BE2C (cell line): ENCODE results near the gene ZNF608.

Experiments used
- DNase-seq: peaks from one replicate; pipeline ENCODE4 v3.0.0-alpha.2; 2020
- H3K27me3 ChIP-seq: fragments of 250-450 bp; sonication (Bioruptor Pico); 2 replicates; pipeline ENCODE4 v1.5.1; 2020; ENCODE audit warnings: mild to moderate bottlenecking
- H3K36me3 ChIP-seq: fragments of 250-450 bp; sonication (Bioruptor Pico); 2 replicates; pipeline ENCODE4 v1.5.1; 2020; ENCODE audit warnings: mild to moderate bottlenecking
- H3K4me1 ChIP-seq: fragments of 250-450 bp; sonication (Bioruptor Pico); 2 replicates; pipeline ENCODE4 v1.5.1; 2020
- H3K4me3 ChIP-seq: 2 replicates; pipeline ENCODE4 v1.5.1; 2011; ENCODE audit warnings: low read depth, low read length
- H3K9me3 ChIP-seq: fragments of 250-450 bp; sonication (Bioruptor Pico); 2 replicates; pipeline ENCODE4 v1.5.1; 2020
- CTCF ChIP-seq: IDR thresholded peaks from 2 replicates; pipeline ENCODE4 v1.5.1; 2012; ENCODE audit warnings: mild to moderate bottlenecking, low read depth, low read length

ZNF608 gene

GRCh38 chr5:124708086-124708485 is 38.4 kb downstream of the ZNF608 start:
- TF ChIP-seq CTCF = no peak
- DNase-seq = no peak
- Histone ChIP-seq H3K4me3 (no peak overlapping the region), H3K9me3 (no peaks in the 10 kb centered on the region), H3K4me1 (peaks cover 16% of the 10 kb centered on the region), H3K36me3 (no peaks in the 10 kb centered on the region), H3K27me3 (no peaks in the 10 kb centered on the region)

GRCh38 chr5:124707520-124707919 is 38.9 kb downstream of the ZNF608 start:
- peak overlapping the region; percentile 42 for H3K4me3 ChIP-seq
- no peak for TF ChIP-seq CTCF
- DNase-seq = no peak
- H3K36me3 ChIP-seq = no peaks in the 10 kb centered on the region
- H3K27me3 ChIP-seq = no peaks in the 10 kb centered on the region
- no peaks in the 10 kb centered on the region for H3K9me3 ChIP-seq
- H3K4me1 ChIP-seq = peaks cover 13% of the 10 kb centered on the region

- peak; percentile 48 for DNase-seq
- Histone ChIP-seq H3K27me3 (no peaks in the 10 kb centered on the region), H3K4me1 (peaks cover 13% of the 10 kb centered on the region), H3K4me3 (peak overlapping the region; percentile 42), H3K36me3 (no peaks in the 10 kb centered on the region), H3K9me3 (no peaks in the 10 kb centered on the region)
- no peak for TF ChIP-seq CTCF
Observed at GRCh38 chr5:124706729-124707361, 39.6 kb downstream of the ZNF608 start.

DNA sequence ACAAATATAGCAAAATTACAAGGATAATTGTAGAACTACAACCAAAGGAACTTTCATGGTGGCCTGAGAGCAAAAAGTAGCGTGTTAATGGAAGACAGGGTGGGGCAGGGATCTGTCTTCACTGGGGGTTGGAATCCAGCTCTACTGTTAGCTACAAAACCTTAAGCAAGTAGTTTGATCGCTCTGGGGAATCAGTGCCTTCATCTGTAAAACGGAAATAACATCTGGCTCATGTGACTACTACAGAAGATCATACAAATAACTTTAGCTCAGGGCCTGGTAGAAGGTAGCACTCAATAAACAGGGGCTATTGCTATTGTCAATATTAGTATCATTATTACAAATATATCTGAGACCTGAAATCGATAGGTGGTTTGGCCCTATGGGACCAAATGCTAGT is 40.4 kb downstream of the ZNF608 start:
- no peaks in the 10 kb centered on the region for H3K27me3 ChIP-seq
- DNase-seq = no peak
- no peaks in the 10 kb centered on the region for H3K36me3 ChIP-seq
- H3K9me3 ChIP-seq = no peaks in the 10 kb centered on the region
- no peak overlapping the region for H3K4me3 ChIP-seq
- H3K4me1 ChIP-seq = peaks cover 13% of the 10 kb centered on the region
- TF ChIP-seq CTCF = no peak

DNA sequence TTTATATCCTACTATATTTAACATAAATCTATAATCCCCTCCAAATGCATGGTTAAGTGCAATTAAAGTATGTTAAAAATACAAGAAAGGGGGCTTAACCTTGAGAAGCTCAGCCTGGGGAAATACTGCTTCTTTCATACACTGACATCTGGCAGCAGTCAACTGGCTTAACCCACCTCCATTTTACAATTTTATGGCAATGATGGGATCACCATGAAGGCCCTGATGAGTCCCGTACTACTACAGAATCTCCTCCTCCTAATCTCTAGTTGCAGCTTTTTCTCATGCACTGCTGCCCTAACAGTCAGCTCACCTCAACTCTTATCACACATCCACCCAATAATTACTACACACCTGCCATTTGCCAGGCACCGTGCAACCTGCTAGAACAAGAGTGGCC is 40.9 kb downstream of the ZNF608 start:
- no peaks in the 10 kb centered on the region; the same call in 1 of the 2 replicates for H3K36me3 ChIP-seq
- H3K9me3 ChIP-seq = no peaks in the 10 kb centered on the region
- peaks cover 13% of the 10 kb centered on the region for H3K4me1 ChIP-seq
- no peak for TF ChIP-seq CTCF
- DNase-seq = no peak
- H3K4me3 ChIP-seq = no peak overlapping the region
- no peaks in the 10 kb centered on the region for H3K27me3 ChIP-seq

DNA sequence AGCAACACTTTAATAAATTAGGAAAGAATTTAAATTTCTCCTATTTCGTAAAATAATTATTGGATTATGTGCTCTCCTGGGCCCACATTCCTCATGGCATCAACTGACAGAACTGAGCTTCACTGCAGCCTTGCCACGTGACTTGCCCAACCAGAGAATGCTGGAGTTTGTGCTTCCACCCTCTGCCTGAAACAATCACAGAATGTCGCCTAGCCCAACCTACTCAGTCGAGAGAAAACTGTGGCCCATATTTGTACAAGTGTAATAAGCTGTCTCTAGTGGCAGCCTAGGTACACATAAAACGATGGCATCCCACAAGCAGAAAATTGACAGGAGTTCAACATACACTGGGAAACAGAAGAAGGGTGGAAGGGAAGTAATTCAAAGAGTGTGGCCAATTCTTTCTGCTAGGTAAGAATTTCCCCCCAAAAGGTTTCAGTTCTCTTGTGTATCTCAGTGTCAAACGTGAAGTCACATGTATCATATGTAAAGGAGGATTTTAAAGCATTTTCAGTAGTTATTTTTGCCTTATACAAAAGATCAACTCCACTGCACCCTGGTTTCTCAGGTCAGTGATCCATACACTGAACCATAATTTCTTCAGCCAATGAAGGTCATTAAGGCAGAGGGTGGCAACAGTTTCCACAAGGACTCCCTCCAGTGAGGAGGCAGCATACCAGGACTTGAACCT is 41.7 kb downstream of the ZNF608 start:
- Histone ChIP-seq H3K4me1 (peaks cover 13% of the 10 kb centered on the region), H3K27me3 (no peaks in the 10 kb centered on the region), H3K9me3 (no peaks in the 10 kb centered on the region), H3K36me3 (no peaks in the 10 kb centered on the region; the same call in 1 of the 2 replicates), H3K4me3 (no peak overlapping the region)
- no peak for DNase-seq
- no peak for TF ChIP-seq CTCF
